HG03520 (cell line): Measurements from ENCODE around the gene KIF26B.
"Not testable (repeated sequence)": the region's sequence is repeated elsewhere in the genome, so short reads cannot be mapped to it uniquely, and the experiment has no call there.

Source experiments
- ATAC-seq: cut with Tn5 transposase; IDR thresholded peaks from one replicate; pipeline ENCODE4 v1.9.1; 2021; ENCODE audit warnings: mild to moderate bottlenecking, moderate library complexity; ENCODE audit not compliant: unreplicated experiment

KIF26B gene

GRCh38 chr1:245687152-245687635, 532.4 kb downstream of the KIF26B start:
- no peak for ATAC-seq

DNA sequence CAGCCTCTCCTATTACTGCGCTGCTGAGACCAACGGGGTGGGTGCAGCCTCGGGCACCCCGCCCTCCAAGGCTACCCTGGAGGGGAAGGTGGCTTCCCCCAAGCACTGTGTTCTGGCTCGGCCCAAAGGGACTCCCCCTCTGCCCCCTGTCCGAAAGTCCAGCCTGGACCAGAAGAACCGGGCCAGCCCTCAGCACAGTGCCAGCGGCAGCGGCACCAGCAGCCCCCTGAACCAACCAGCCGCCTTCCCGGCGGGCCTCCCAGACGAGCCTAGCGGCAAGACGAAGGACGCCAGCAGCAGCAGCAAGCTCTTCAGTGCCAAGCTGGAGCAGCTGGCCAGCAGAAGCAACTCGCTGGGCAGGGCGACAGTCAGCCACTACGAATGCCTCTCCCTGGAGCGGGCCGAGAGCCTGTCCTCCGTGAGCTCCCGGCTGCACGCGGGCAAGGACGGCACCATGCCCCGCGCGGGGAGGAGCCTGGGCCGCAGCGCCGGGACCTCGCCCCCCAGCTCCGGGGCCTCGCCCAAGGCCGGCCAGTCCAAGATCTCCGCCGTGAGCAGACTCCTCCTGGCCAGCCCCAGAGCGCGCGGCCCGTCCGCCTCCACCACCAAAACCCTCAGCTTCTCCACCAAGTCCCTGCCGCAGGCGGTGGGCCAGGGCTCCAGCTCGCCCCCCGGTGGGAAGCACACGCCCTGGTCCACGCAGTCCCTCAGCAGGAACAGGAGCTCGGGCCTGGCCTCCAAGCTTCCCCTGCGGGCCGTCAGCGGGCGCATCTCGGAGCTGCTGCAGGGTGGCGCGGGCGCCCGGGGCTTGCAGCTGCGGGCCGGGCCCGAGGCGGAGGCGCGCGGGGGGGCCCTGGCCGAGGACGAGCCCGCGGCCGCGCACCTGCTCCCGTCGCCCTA, 533.1 kb downstream of the KIF26B start:
- ATAC-seq: no peak

GRCh38 chr1:245688536-245689453, 534.0 kb downstream of the KIF26B start:
- ATAC-seq: no peak

- ATAC-seq: no peak
These were observed 535.4 kb downstream of the KIF26B start for GRCh38 chr1:245690156-245690690.

DNA sequence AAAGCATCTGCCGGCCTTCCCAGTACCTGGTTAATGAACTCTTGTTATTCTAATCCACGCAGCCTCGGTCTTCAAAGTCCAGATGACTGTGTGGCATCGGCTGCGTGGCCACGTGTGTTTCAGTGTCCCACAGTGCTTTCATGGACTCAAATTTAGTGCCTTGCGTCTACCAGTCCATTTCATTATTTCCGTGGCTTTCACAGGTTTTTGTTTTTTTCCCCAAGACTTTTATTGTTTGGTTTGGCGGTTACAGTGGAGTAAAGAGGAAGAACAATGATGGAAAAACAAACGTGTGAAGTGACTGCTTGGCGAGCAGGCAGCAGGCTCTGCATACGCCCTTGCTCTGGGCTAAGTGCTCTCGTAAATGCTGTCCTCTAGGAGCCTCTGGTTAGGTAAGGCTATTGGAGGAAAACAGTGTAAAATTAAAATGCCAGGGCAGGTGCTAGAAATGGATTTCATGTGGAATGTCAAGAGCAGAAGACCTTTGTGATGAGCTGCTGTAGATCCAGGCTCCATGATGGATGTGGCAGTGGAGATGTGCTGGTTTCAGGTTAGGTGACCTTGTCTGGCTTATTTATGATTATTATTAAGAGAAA, 536.3 kb downstream of the KIF26B start:
- ATAC-seq: no peak

DNA sequence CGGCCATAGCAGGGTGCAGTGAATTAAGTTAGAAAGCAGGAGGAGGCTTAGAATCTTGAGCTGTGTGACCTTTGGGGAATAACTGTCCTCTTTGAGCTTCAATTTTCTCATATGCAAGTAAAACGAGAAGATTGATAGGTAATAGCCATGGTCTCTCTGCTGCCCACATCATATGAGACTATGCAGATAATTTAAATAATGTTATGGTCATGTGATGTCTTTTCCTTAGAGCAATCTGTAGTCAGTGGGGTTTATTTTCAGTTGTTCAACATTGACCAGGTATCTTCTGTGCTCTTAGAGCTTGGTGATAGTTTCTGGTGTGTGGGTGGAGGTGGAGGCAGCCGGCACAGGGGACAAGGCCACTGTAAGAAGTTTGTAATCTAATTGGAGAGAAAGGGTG, 537.1 kb downstream of the KIF26B start:
- ATAC-seq: no peak

- no peak for ATAC-seq
These were observed 537.5 kb downstream of the KIF26B start for GRCh38 chr1:245692318-245692717.

- no peak for ATAC-seq
These were observed 538.5 kb downstream of the KIF26B start for GRCh38 chr1:245693116-245693793.

DNA sequence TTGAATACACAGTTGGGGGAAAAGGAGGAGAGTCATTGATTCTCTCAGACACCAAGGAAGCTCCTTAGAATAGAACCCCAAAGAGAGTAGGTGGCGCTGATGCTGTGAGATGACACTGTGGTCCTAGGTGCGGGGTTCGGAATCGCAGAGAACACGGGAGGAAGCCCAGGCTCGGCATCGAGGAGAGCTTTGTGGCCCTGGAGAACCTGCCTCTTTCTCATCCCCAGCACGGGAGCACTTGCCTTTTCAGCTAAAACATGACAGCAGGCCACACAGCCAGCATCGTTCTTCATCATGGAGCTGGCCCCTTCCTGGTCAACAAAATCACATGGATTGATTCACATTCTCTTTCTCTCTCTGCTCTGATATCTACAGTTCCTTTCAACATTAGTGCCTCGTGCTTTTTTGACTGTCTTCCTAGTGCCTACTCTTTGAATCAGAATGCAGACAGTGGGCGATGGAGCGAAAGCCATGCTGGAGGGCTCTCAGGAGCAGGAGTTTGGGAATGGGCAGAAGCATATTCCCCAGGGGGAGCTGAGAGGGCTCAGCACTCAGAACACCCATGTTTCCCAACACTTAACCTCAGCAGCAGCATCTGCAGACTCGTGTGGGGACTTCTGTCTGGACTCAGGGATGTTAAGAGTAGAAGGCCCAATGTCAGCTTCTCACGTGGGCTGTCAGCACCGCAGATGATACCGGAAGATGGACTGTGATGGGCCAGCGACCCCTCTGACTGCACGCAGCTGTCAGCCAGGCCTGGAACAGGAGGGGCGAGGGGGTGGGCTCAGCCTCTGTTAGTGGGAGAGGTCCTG, 539.4 kb downstream of the KIF26B start:
- no peak for ATAC-seq

DNA sequence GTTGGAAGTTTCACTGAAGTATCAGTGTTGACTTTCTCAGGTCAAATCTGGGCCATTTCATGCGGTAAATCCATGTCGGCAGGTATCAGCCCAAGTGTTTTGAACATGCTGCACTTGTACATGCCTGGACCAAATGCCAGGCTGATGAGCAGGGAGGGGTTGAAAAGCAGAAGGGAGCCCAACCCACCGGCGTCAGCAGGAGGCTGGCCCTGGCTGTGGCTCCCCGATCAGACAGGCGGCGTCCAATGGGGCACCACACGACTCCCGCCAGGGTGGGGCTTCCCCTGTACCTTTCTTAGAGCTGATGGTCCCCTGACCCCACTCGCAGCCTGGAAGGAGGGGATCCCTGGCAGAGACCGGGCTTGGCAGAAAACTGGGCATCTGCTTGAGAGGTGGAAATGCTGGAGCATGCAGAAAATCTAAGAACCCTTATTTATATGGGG, 540.0 kb downstream of the KIF26B start:
- ATAC-seq: no peak

GRCh38 chr1:245695211-245695610, 540.4 kb downstream of the KIF26B start:
- ATAC-seq: no peak

GRCh38 chr1:245695701-245696100, 540.9 kb downstream of the KIF26B start:
- ATAC-seq: not testable (repeated sequence)

GRCh38 chr1:245698116-245698515, 543.3 kb downstream of the KIF26B start:
- no peak for ATAC-seq

- ATAC-seq: no peak
These were observed 544.1 kb downstream of the KIF26B start for GRCh38 chr1:245698860-245699259.

DNA sequence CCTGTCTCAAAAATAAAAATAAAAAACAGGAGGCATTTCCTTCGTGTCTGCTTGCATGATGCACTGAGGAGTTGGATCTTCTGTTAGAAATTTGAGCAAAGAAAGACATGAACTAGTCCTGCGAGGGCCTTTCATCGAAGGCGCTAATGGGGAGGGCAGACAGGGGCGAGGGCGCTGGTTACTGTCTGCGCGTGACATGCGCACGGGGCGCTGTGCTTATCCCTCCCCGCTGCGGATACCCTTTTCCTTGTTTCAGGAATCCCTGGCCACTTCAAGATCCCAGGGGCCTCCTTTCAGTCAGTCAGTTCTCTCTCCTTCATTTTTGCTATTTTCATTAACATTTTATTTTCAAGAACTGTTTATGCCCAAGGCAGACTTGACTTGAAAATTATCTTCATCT, 545.8 kb downstream of the KIF26B start:
- ATAC-seq: no peak

- ATAC-seq: no peak
These were observed 546.8 kb downstream of the KIF26B start for GRCh38 chr1:245701631-245702030.

GRCh38 chr1:245702346-245702745, 547.6 kb downstream of the KIF26B start:
- ATAC-seq: no peak

DNA sequence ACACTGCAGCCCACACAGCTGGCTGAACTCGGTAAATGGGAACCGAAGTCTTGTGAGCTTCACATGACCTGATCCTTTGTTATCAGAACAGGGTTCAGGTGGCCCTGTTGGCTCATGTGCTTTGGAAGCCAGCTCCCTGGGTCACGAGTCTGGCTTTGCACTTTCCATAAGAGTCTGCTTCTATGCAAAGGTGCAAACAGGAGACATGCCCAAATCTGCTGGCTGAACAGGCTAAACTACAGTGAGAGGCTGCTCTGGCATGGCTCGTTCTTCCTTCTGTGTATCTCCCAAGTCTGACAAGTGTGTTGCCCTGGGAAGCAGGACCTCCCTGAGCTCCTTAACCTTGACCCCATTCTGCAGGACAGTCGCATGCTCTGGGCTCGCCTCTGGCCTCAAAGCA, 549.6 kb downstream of the KIF26B start:
- no peak for ATAC-seq

- no peak for ATAC-seq
These were observed 550.0 kb downstream of the KIF26B start for GRCh38 chr1:245704765-245705164.
